Progenitor cell of endocrine pancreas (in vitro differentiated cells): Measurements from ENCODE around the gene RUNX3. TPM values are rescaled to one million over a fixed set of nuclear protein-coding genes. Genes with fewer than 3 reads are reported as not detected.
A peak's percentile ranks its signal among the peaks of the same experiment; 100 is the strongest.

ENCODE experiments used
- DNase-seq: peaks from one replicate; pipeline ENCODE4 v3.0.0; 2021; ENCODE audit warnings: low spot score; ENCODE audit not compliant: unreplicated experiment
- H3K27ac Mint-ChIP-seq: 2 replicates; pipeline ENCODE4 v1.8.0; 2021; ENCODE audit warnings: mild to moderate bottlenecking, moderate library complexity, mixed read lengths
- H3K27me3 Mint-ChIP-seq: 2 replicates; pipeline ENCODE4 v1.8.0; 2021; ENCODE audit warnings: mixed read lengths
- H3K36me3 Mint-ChIP-seq: 2 replicates; pipeline ENCODE4 v1.8.0; 2022; ENCODE audit warnings: mixed read lengths; ENCODE audit not compliant: insufficient read depth
- H3K4me1 Mint-ChIP-seq: 2 replicates; pipeline ENCODE4 v1.8.0; 2021; ENCODE audit warnings: low read depth, mixed read lengths
- H3K4me3 Mint-ChIP-seq: 2 replicates; pipeline ENCODE4 v1.8.0; 2021; ENCODE audit warnings: low read depth, mild to moderate bottlenecking, moderate library complexity, mixed read lengths
- H3K9me3 Mint-ChIP-seq: 2 replicates; pipeline ENCODE4 v1.8.0; 2021; ENCODE audit warnings: low read depth, mixed read lengths
- CTCF ChIP-seq: fragments of 200-600 bp; sonication (generic); IDR thresholded peaks from one replicate; pipeline ENCODE4 v1.5.0; 2021; ENCODE audit warnings: antibody characterized with exemption, mild to moderate bottlenecking; ENCODE audit not compliant: unreplicated experiment
- total RNA-seq: library from RNA; stranded (reverse); gene quantifications from 2 replicates; pipeline ENCODE4 v1.2.1, GENCODE V29; 2021

RUNX3 gene
- total RNA-seq, 1 donor from 2014 or later: not detected

- Mint-ChIP-seq H3K4me1 (no peaks in the 10 kb centered on the region), H3K36me3 (no peaks in the 10 kb centered on the region), H3K4me3 (no peak overlapping the region), H3K9me3 (peaks cover 21% of the 10 kb centered on the region), H3K27me3 (peaks cover 34% of the 10 kb centered on the region), H3K27ac (no peak overlapping the region)
- TF ChIP-seq CTCF: no peak
- no peak for DNase-seq
Measured at GRCh38 chr1:24972915-24973242, 42.8 kb upstream of the RUNX3 start.

DNA sequence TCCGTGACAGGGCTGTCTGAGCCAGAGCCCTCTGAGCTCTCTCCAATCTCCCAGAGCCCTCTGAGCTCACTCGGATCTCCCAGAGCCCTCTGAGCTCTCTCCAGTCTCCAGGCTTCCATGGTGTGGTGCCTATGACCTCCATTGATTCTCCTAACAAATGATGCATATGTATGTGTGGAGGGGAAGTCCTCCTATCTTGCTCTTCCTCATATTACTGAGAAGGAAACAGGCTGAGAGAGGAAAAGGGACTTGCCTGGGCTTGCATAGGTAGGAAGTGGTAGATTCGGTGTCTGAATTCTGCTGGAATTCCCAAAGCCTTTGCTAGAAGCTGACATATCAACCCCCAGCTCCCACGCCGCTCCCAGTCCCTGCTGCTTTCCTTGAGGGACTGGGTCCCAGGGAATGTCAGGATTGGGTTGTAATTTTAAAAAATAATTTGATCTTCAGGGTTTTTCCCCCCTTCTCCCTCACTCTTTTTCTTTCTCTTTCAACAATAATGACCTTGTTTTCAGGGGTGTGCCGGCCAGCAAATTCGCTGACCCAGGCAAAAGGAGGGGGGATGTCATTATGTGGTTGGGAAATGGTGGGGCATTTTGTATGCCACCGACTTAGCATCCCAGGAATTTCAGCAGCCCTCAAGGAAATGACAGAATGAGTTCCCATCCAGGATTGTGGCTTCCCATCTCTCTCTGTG is 42.3 kb upstream of the RUNX3 start:
- Mint-ChIP-seq H3K27me3 (peaks cover 33% of the 10 kb centered on the region), H3K36me3 (no peaks in the 10 kb centered on the region), H3K4me3 (no peak overlapping the region), H3K9me3 (peaks cover 21% of the 10 kb centered on the region), H3K4me1 (no peaks in the 10 kb centered on the region), H3K27ac (no peak overlapping the region)
- DNase-seq: no peak
- no peak for TF ChIP-seq CTCF

- Mint-ChIP-seq H3K4me3 (no peak overlapping the region), H3K27me3 (peaks cover 33% of the 10 kb centered on the region), H3K27ac (no peak overlapping the region), H3K9me3 (peaks cover 16% of the 10 kb centered on the region), H3K36me3 (no peaks in the 10 kb centered on the region), H3K4me1 (no peaks in the 10 kb centered on the region)
- TF ChIP-seq CTCF: no peak
- no peak for DNase-seq
Measured at GRCh38 chr1:24970926-24971875, 41.1 kb upstream of the RUNX3 start.

DNA sequence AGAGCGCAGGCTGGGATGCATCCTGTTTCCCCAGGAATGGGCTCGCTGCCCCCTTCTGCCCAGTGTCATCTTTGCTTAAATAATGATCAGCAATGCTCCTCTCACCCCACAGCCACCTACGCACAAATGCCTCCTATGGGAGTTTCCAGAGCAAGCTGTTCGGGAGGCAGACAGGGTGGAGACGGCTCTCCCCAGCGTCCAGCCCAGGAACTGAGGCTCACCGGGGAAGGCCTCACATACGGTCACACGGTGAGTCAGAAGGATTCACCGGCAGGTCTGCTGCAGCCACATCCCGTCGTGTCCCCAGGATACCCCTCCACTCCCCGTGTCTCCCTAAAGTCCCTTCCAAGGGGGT is 40.3 kb upstream of the RUNX3 start:
- no peak for TF ChIP-seq CTCF
- peaks cover 10% of the 10 kb centered on the region for H3K9me3 Mint-ChIP-seq
- no peaks in the 10 kb centered on the region for H3K4me1 Mint-ChIP-seq
- no peak overlapping the region for H3K27ac Mint-ChIP-seq
- H3K4me3 Mint-ChIP-seq: no peak overlapping the region
- peaks cover 33% of the 10 kb centered on the region for H3K27me3 Mint-ChIP-seq
- DNase-seq: no peak
- H3K36me3 Mint-ChIP-seq: no peaks in the 10 kb centered on the region

GRCh38 chr1:24969596-24970398 is 39.7 kb upstream of the RUNX3 start:
- no peak for DNase-seq
- Mint-ChIP-seq H3K9me3 (peaks cover 5% of the 10 kb centered on the region), H3K27ac (peak overlapping the region; percentile 59), H3K27me3 (peaks cover 33% of the 10 kb centered on the region), H3K4me3 (no peak overlapping the region), H3K4me1 (no peaks in the 10 kb centered on the region), H3K36me3 (no peaks in the 10 kb centered on the region)
- TF ChIP-seq CTCF: no peak
